ENCODE data around the gene HSD11B2. TPM values are rescaled to one million over a fixed set of nuclear protein-coding genes. Genes with fewer than 3 reads are reported as not detected.

The HSD11B2 gene
- total and polyA plus RNA-seq, 2 donors (not counting 3 experiments of a cell fraction or from before 2014, with no cell fraction given): 0.10 TPM; not detected in 1

DNA sequence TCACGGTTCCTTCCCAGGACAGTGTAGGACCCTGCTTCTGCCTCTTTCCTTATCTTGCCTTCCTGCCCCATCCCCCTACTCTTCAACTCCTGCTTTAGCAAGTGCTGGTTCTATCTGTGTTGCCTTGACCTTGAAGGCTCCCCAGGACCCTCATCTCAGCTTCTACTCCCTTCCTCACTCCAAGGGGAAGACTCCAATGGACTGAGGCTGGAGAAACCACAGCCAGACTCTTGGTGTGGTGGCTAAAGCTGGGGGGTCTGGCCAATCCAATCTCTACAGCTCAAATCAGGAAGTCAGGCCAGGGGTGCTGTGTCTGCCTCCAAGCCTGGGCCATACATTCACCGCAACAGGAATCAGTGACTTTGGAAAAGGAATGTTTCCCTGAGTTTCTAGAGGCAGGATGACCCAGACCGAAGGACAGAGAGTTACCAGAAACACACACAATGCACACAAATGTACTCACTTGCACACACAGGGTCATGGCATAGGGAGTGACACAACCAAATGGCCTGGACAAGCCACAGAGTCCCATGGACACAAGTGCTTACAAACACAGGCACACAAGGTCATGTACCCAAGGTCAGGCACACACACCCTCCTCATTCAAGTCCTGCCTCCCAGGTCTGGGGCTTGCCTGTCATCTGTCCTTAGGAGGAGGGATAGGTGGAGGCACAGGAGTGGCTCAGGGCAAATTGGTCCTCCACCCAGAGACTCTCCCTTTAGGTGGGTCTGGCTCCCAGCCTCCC, 1.7 kb upstream of the HSD11B2 start:
- Histone ChIP-seq H3K79me2 (ENCODE audit: control insufficient read depth, insufficient read depth, low read length) (no peaks in the 10 kb centered on the region), H3K9ac (replicated peaks; ENCODE audit: extremely low read depth, insufficient read depth, low read length) (no peak overlapping the region), H2AFZ (ENCODE audit: low read depth, low read length) (no peak overlapping the region), H3K27me3 (ENCODE audit: control insufficient read depth in 2 of 2, insufficient read depth in 2 of 2, low read length in 2 of 2) (peaks cover 34 to 36% of the 10 kb centered on the region in 2 experiments), H3K9me3 (replicated peaks; ENCODE audit: control insufficient read depth, insufficient read depth, low read length) (no peaks in the 10 kb centered on the region), H3K4me3 (replicated peaks in 1 of 3; ENCODE audit: insufficient read depth in 1 of 3, low read depth in 1 of 3, low read length in 3 of 3) (no peak overlapping the region), H4K20me1 (replicated peaks; ENCODE audit: control insufficient read depth, extremely low read depth, insufficient read depth, low read length) (no peaks in the 10 kb centered on the region), H3K4me2 (ENCODE audit: insufficient read depth, low read length) (no peak overlapping the region), H3K4me1 (ENCODE audit: control insufficient read depth, extremely low read depth, insufficient read depth, low read length) (peaks cover 8% of the 10 kb centered on the region), H3K36me3 (ENCODE audit: control insufficient read depth in 2 of 2, extremely low read depth in 1 of 2, insufficient read depth in 2 of 2, low read length in 2 of 2) (no peaks in the 10 kb centered on the region), H3K27ac (ENCODE audit: insufficient read depth, low read depth, low read length) (no peak overlapping the region), H3K9me1 (replicated peaks; ENCODE audit: control insufficient read depth, extremely low read depth, insufficient read depth, low read length) (no peaks in the 10 kb centered on the region)
- dilution Hi-C loops (cut with MboI; ENCODE audit: extremely low pct_ligation_motif_present, low sequenced_read_pairs): no loop called here
- no TSS peak for BruUV-seq (replicated peaks)
- DNase-seq (ENCODE audit: low read depth, low spot score) (no peak), FAIRE-seq (no peak)
- no peak for TF ChIP-seq POLR2AphosphoS5 (IDR thresholded peaks at IDR 0.05; ENCODE audit: insufficient read depth, low read depth, low read length)
- TF ChIP-seq POLR2A (IDR thresholded peaks at IDR 0.05; ENCODE audit: low read depth, low read length): no peak
- no peak for TF ChIP-seq FOS (IDR thresholded peaks at IDR 0.05; ENCODE audit: borderline replicate concordance, insufficient read depth, low read length)
- TF ChIP-seq MAX (IDR thresholded peaks at IDR 0.05; ENCODE audit: insufficient read depth, insufficient read length): no peak
- TF ChIP-seq EZH2 (IDR thresholded peaks at IDR 0.05; ENCODE audit: borderline replicate concordance, low read depth, low read length, severe bottlenecking): no peak
- no peak for TF ChIP-seq MYC (IDR thresholded peaks at IDR 0.05; ENCODE audit: low read depth, low read length)
- TF ChIP-seq GATA2 (IDR thresholded peaks at IDR 0.05; ENCODE audit: insufficient read depth, insufficient read length, low read depth, low read length): no peak
- TF ChIP-seq, protein P1, sequence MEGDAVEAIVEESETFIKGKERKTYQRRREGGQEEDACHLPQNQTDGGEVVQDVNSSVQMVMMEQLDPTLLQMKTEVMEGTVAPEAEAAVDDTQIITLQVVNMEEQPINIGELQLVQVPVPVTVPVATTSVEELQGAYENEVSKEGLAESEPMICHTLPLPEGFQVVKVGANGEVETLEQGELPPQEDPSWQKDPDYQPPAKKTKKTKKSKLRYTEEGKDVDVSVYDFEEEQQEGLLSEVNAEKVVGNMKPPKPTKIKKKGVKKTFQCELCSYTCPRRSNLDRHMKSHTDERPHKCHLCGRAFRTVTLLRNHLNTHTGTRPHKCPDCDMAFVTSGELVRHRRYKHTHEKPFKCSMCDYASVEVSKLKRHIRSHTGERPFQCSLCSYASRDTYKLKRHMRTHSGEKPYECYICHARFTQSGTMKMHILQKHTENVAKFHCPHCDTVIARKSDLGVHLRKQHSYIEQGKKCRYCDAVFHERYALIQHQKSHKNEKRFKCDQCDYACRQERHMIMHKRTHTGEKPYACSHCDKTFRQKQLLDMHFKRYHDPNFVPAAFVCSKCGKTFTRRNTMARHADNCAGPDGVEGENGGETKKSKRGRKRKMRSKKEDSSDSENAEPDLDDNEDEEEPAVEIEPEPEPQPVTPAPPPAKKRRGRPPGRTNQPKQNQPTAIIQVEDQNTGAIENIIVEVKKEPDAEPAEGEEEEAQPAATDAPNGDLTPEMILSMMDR (IDR thresholded peaks at IDR 0.05; ENCODE audit: extremely low read depth in 1 of 2, insufficient read depth in 1 of 2, low read depth in 1 of 2, low read length in 2 of 2): no peak
- no peak for TF ChIP-seq JUN (IDR thresholded peaks at IDR 0.05; ENCODE audit: borderline replicate concordance, insufficient read depth, insufficient read length, low read depth)
- intact Hi-C loops (cut with micrococcal nuclease): loop anchor here (2.0 kb wide), 1 partner anchor 86 kb away; no protein-coding TSS in a partner anchor
- ChIA-PET CTCF (interaction anchor here (1.4 to 9.0 kb wide), 10 partner anchors 12 to 149 kb away, joined by 4 to 201 read pairs (median 14); partner anchors contain the start of genes KCTD19 and LRRC36), POLR2A (no interaction called here)
